ENCODE results near the gene DTNA.

DNA sequence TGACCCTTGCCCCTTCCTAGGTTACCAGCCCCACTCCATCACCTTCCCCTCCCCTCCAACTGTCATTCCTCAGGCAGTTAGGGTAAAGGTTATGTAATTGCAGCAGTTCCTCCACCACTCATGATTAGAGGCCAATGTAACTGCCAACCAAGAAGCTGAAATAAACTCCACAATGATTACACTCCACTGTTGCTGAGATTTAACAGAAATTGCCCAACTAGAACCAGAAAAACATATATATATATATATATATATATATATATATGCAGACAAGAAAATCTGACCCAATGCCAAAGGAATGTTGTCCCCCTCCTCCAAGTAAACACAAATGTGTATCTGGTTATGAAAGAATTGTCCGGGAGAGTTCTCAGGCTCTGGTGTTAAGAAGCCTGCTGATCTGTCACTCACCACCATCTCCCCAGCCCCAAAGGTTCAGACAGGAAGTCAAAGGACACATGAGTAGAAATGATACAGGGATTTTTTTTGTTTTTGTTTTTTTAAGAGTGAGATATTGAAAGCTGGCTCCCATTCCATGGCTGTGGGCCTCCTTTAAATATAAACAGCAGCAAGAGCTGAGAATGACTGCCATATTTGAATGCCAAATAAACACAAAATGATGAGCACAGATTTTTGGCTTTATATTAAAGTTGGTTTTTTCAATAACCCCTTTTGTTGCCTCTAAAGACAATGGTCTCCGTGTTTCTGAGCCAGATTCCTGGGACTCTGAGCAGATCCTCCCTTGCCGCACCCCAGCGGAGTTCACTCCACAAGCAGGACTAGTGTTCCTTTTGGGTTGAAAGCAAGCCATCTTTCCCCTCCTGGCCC is 204.0 kb downstream of the DTNA start:
- TF ChIP-seq CTCF (conservative IDR thresholded peaks at IDR 0.05) (no peak), EZH2 (IDR thresholded peaks at IDR 0.05; ENCODE audit: low read depth) (no peak)
